SJCRH30 (cell line): ENCODE results near the gene CYB5R4. TPM values are rescaled to one million over a fixed set of nuclear protein-coding genes. Genes with fewer than 3 reads are reported as not detected.

Source experiments
- DNase-seq, 2 experiments: peaks; one replicate each; pipeline ENCODE4 v3.0.0-alpha.2; 2015 to 2020
- H3K27ac ChIP-seq: fragments of 250-450 bp; sonication (Bioruptor Pico); 2 replicates; pipeline ENCODE4 v1.5.1; 2020; ENCODE audit warnings: mild to moderate bottlenecking, moderate library complexity
- H3K27me3 ChIP-seq: fragments of 250-450 bp; sonication (Bioruptor Pico); 2 replicates; pipeline ENCODE4 v1.5.1; 2020; ENCODE audit warnings: mild to moderate bottlenecking, moderate library complexity
- H3K36me3 ChIP-seq: fragments of 250-450 bp; sonication (Bioruptor Pico); 2 replicates; pipeline ENCODE4 v1.5.1; 2020; ENCODE audit warnings: mild to moderate bottlenecking, moderate library complexity
- H3K4me1 ChIP-seq: fragments of 250-450 bp; sonication (Bioruptor Pico); 2 replicates; pipeline ENCODE4 v1.5.1; 2020; ENCODE audit warnings: mild to moderate bottlenecking, moderate library complexity
- H3K4me3 ChIP-seq: fragments of 250-450 bp; sonication (Bioruptor Pico); 2 replicates; pipeline ENCODE4 v1.5.1; 2020; ENCODE audit warnings: mild to moderate bottlenecking, moderate library complexity
- H3K9me3 ChIP-seq: fragments of 250-450 bp; sonication (Bioruptor Pico); replicated peaks from 2 replicates; pipeline ENCODE4 v1.5.1; 2020; ENCODE audit warnings: mild to moderate bottlenecking, moderate library complexity
- total RNA-seq: library from RNA; depleted of rRNA; stranded (reverse); fragments of >200 nt; shearing (Covaris generic); gene quantifications from 2 replicates; pipeline ENCODE4 v1.2.3, GENCODE V29; 2014

CYB5R4 gene
- total RNA-seq, 1 experiment from 2014 or later: 18.9 TPM

DNA sequence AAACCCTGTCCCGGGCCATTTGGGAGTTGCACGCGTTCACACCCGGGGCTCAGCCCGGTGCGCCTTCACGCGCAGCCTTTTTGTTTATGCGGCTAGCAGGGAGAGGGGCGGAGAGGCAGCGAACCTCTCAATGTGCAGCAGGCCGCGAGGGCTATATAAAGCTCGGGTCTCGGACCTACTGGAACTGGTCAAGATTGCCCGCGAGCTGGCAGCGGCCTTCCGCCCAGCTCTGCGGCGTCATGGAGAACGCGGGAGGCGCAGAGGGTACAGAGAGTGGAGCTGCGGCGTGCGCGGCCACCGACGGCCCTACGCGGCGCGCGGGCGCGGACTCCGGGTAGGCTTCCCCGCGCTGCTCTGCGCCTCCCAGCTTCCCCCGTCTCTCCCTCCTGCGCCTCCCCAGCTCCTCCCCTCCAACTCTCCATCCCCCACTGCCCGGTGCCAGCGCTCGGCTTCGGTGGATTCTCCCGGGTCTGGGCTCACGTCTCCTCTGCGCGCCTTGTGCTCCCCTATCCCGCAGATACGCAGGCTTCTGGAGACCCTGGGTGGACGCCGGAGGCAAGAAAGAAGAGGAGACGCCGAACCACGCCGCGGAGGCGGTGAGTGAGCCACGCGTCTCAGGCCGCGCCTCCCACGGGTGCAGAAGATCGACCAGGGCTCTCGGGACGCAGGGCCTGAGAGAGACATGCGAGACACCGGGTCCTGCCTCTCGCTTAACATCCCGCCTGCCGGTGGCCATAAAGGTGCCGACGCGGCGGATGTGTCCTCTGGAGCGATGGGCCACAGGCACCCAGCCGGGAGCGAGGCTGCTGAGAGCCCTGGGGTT is 6.1 kb upstream of the CYB5R4 start, which contains the start of gene RIPPLY2:
TSS of gene RIPPLY2 (plus strand) at position 183 of the 823 bp plus-strand sequence. CDS start at position 240, 57 bp downstream.
- Histone ChIP-seq H3K27ac (no peak within 1 kb of the TSS), H3K27me3 (peaks cover 8% of the 10 kb centered on the region; the same call in 1 of the 2 replicates), H3K4me3 (peak within 1 kb of the TSS; percentile 53), H3K9me3 (no peaks in the 10 kb centered on the region), H3K36me3 (no peaks in the 10 kb centered on the region), H3K4me1 (no peaks in the 10 kb centered on the region)
- peak; percentile 18 to 36 for DNase-seq

DNA sequence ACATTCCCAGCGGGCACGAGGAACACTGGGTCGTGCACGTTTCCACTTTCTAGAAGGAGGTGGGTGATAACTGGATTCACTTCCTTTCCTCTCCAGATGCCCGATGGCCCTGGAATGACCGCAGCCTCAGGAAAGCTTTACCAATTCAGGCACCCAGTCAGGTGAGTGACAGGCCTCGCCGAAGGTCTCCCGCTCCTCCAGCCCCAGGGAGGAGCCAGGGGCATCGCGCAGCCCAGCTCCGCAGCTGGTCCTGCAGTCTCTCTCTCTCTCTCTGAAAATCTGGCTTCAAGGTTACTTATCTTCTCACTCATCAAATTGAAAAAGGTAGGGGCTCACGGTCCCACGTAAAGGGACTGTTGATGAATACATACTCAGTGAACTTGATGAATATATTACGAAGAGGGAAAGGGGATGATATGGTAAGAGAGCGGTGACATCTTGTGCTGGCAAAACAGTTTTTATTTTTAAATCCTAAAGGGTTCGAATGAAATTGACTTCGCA is 5.4 kb upstream of the CYB5R4 start:
- Histone ChIP-seq H3K27me3 (peaks cover 8% of the 10 kb centered on the region; the same call in 1 of the 2 replicates), H3K4me1 (no peaks in the 10 kb centered on the region), H3K4me3 (peak overlapping the region; percentile 53), H3K27ac (no peak overlapping the region), H3K36me3 (no peaks in the 10 kb centered on the region), H3K9me3 (no peaks in the 10 kb centered on the region)
- DNase-seq: no peak

DNA sequence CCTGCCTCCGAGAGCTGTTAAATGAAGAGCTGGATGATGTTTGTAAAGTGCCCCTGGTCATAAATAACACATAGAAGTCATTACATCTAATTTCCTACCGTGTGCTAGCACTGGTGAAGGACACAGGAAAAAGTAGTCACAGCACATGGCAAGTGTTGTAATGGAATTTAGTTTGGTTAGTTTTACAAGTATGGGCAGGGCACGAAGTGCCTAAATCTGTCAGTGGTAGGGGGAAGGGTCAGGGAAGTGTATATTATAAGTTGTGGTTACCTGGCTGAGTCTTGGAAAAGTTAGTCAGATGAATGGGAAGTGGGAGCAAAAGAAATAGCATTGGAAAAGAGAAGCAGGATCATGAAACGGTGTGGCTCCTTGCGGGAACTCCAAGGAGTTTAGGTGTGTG is 4.7 kb upstream of the CYB5R4 start:
- no peak overlapping the region for H3K27ac ChIP-seq

DNA sequence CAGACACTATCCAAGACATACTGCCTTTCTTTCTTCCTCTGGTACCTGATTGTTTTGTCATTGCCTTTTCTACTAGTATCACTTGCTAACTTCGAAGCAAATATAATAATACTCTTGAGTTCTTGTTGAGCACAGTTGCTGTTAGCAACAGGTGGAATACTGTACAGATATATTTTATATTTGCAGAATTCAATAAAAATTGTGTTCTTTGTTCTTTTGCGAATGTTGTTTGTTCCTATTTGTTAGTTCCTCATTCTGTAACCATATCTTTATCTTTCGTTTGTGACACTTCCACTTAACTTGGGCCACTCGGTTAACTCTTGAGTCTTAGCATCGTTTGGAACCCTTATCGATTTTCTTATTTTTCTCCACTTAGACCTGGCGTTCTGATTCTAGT is 868 bp downstream of the CYB5R4 start:
- peaks cover under 1% of the 10 kb centered on the region; the same call in 1 of the 2 replicates for H3K36me3 ChIP-seq

More for the DNA sequence above, 4.7 kb upstream of the CYB5R4 start:
- no peaks in the 10 kb centered on the region for H3K36me3 ChIP-seq
- peaks cover 8% of the 10 kb centered on the region; the same call in 1 of the 2 replicates for H3K27me3 ChIP-seq
- no peak overlapping the region for H3K4me3 ChIP-seq
- H3K9me3 ChIP-seq: no peaks in the 10 kb centered on the region
- DNase-seq: no peak
- no peaks in the 10 kb centered on the region for H3K4me1 ChIP-seq

DNA sequence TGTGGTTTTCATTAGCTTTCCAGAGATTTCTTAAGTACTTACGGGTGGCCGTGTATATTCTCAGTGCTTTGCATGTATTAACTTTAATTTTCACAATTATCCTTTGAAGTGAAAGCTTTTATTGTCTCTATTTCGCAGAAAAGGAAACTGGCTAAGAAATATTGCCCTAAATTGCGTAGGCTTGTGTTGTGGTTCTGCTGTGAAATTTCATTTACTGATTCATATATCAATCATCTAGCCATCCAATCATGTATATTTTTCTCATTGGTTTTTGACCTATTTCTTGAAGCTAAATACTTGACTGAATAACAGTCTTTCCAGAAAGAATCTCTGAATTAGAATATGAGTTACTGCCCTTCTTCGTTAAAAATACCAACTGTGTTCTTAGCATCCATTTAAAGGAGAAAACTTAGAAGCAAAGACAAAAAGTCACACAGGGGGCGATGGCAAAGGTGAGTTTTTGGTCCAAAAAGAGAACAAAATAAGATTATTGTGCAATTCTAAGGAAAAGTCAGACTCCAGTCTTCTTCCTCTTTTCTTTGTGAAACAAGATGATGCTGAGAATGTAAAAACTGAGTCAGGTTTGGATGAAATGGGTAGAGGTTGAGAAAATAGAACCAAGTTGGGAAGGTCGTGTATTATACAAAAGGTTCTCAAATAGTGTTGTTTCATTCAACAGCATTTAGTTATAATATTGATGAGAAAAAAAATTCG is 1.4 kb downstream of the CYB5R4 start:
- H3K4me1 ChIP-seq: peaks cover 3% of the 10 kb centered on the region; the same call in 1 of the 2 replicates
- H3K27ac ChIP-seq: no peak overlapping the region
- no peak for DNase-seq
- no peaks in the 10 kb centered on the region for H3K27me3 ChIP-seq
- peaks cover 3% of the 10 kb centered on the region; the same call in 1 of the 2 replicates for H3K36me3 ChIP-seq
- H3K9me3 ChIP-seq: no peaks in the 10 kb centered on the region
- H3K4me3 ChIP-seq: no peak overlapping the region; the same call in 1 of the 2 replicates

More for the DNA sequence above, 868 bp downstream of the CYB5R4 start:
- no peak for DNase-seq
- Histone ChIP-seq H3K4me3 (peak overlapping the region; percentile 94), H3K4me1 (no peaks in the 10 kb centered on the region; the same call in 1 of the 2 replicates), H3K9me3 (no peaks in the 10 kb centered on the region), H3K27ac (no peak overlapping the region), H3K27me3 (no peaks in the 10 kb centered on the region)

DNA sequence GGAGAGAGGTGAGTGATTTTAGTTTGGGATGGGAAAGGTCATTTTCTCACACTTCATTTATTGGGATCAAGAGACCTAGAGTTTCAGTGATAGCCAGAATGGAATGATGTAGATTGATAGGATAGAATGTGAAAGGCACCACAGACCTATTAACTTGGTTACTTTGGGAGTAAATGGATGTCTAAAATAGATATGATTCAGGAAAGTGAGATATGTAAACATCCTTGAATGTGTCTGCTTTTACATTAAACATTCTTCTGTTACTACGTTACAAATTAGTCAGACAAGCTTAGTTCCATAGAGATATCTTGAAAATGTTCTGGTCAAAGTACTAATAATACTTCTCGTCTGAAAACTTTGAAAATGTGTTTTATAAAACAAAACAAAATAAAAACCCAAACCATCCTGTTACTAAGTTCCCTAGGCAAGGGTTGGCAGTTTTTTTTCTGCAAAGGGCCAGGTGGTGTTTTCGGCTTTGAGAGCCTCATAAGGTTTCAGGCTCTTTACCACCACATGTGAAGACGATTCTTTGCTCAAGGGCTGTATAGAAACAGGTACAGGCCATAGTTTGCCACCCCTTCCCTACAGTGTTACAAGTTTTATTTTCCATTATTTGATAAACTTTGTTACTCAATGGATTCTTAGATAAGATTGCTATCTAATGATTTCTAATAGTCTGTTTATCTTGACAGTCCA is 3.4 kb downstream of the CYB5R4 start:
- peaks cover 12% of the 10 kb centered on the region for H3K36me3 ChIP-seq
- H3K27ac ChIP-seq: no peak overlapping the region
- H3K4me1 ChIP-seq: peaks cover 3% of the 10 kb centered on the region; the same call in 1 of the 2 replicates
- DNase-seq: no peak
- H3K4me3 ChIP-seq: no peak overlapping the region
- no peaks in the 10 kb centered on the region for H3K27me3 ChIP-seq
- 0 out of 2 replicates have a peak, but pooled peaks cover 3% of the 10 kb centered on the region for H3K9me3 ChIP-seq

DNA sequence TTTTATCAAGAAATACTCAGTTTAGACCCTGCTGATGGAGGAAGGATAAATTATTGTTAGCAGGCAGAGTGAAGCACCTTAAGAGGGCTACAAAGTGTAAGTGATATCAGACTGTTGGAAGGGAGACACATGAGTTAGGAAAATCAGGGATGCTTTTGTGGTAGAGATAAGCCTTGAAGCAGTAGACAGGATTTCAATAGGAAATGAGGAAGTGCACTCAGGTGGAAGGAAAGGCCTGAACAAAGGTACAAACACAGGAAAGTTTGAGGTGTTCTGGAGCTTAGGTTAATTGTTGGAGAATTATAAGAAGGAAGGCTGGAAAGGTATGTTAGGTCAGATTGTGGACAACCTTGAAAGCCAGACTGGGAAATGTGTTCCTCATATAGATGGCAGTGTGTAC is 7.6 kb downstream of the CYB5R4 start:
- Histone ChIP-seq H3K36me3 (peaks cover 12% of the 10 kb centered on the region), H3K4me3 (no peak overlapping the region), H3K27ac (no peak overlapping the region), H3K27me3 (no peaks in the 10 kb centered on the region), H3K4me1 (0 out of 2 replicates have a peak, but pooled peaks cover 3% of the 10 kb centered on the region), H3K9me3 (0 out of 2 replicates have a peak, but pooled peaks cover 3% of the 10 kb centered on the region)
- DNase-seq: no peak

DNA sequence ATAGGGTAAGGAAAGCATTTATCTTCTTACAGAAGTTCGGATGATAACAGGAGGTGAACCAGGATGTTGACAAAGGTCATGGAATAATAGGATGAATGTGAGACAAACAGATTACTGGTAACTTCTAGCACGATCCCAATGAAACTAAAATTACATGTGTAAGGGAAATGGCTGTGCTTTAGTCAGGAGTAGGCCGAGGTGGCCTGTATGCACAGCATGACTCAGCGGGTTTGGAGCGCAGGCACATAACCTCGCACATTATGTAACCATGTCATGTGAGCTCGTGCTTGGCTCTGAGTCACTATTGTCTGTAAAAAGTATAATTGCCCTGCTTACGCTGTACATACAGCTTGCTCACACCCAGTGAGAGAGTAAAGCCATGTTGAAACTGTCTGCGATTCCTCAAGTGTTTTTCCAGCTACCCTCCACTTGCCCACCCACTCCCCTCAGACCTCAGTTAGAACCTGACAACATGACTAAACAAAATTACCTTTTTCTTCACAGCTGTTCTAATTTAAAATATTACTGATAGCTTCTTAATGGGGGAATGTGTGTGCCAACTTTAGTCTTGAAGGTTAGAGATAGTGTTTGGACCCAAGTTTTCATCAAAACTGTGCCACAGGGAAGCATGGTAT is 8.2 kb downstream of the CYB5R4 start:
- Histone ChIP-seq H3K27me3 (no peaks in the 10 kb centered on the region), H3K4me3 (no peak overlapping the region), H3K4me1 (0 out of 2 replicates have a peak, but pooled peaks cover 3% of the 10 kb centered on the region), H3K36me3 (peaks cover 12% of the 10 kb centered on the region), H3K27ac (no peak overlapping the region), H3K9me3 (0 out of 2 replicates have a peak, but pooled peaks cover 3% of the 10 kb centered on the region)
- DNase-seq: peak; percentile 23 to 46

DNA sequence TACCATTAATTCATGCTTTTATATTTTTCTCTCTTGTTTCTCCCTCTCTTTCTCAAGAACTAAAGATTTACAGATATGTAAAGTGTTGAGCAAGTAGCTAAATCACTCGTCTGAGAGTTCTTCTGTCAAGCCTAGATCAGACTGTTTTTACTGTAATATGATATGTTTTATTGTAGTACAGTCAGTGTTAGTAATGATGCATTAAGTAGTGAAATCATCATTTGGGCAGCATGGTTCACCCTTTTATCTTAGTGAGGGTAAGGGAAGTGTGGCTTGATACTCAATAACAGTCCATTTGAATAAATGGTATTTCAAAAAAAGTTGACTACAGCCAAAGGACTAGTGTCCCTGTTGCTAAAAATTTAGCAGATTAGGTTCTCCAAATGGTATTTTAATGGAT is 9.2 kb downstream of the CYB5R4 start:
- H3K4me1 ChIP-seq: 0 out of 2 replicates have a peak, but pooled peaks cover 3% of the 10 kb centered on the region
- H3K4me3 ChIP-seq: no peak overlapping the region
- no peaks in the 10 kb centered on the region for H3K27me3 ChIP-seq
- no peak overlapping the region for H3K27ac ChIP-seq
- DNase-seq: no peak
- peaks cover 12% of the 10 kb centered on the region for H3K36me3 ChIP-seq
- 0 out of 2 replicates have a peak, but pooled peaks cover 3% of the 10 kb centered on the region for H3K9me3 ChIP-seq

DNA sequence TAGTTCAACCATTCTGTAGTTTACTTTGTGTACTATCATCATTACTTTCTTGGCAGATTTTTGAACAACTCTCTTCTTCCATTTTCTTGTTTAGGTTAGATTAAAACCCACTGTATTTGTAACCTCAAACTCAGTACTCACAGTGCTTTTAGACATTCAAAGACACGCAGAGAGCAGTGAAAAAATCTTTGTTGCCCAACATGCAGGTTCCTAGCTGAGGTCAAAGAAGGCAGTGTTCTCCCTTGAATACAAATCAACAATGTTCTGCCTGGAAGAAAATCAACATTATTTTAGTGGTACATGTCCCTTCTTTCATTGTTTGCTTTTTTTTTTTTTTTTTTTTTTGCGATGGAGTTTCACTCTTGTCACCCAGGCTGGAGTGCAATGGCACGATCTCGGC is 11.2 kb downstream of the CYB5R4 start:
- Histone ChIP-seq H3K27me3 (no peaks in the 10 kb centered on the region), H3K4me1 (0 out of 2 replicates have a peak, but pooled peaks cover 1% of the 10 kb centered on the region), H3K36me3 (peaks cover 10% of the 10 kb centered on the region), H3K4me3 (no peak overlapping the region), H3K27ac (no peak overlapping the region), H3K9me3 (0 out of 2 replicates have a peak, but pooled peaks cover 3% of the 10 kb centered on the region)
- DNase-seq: no peak

DNA sequence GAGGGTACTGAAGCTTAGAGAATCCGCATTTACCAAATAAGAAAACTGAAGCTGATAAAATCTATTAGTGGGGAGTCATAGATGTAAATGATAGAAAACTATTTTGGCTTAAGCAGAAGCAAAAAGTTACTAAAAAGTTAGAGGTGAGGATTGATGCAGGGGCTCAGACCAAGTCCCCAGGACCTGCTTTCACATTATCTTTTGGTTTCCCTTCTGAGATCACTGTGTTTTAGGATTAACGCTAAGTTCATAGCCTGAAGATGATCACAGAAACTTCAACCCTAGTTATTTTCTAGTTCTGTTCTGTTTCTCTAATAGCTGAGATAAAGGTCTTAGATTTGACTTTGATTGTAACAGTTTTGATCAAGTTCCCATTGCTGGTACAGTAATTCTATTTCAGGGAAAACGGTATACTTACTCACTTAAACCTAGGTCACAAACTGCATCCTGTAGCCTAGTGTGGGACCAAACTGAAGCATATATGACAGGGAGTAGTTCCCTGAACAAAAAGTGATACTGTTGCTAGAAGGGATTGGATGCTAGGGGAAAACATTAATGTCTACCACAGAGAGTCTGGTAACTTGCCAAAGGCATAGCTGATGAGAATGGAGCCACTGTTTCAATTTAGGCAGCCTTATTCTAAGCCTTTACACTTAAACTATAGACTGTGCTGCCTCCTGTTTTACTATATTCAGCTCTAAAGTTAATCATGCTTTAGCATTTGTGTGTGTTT is 13.1 kb downstream of the CYB5R4 start:
- H3K27me3 ChIP-seq: no peaks in the 10 kb centered on the region
- DNase-seq: peak in 1 of 2 experiments; percentile 22
- no peak overlapping the region for H3K27ac ChIP-seq
- H3K4me1 ChIP-seq: no peaks in the 10 kb centered on the region
- no peaks in the 10 kb centered on the region for H3K36me3 ChIP-seq
- H3K9me3 ChIP-seq: 0 out of 2 replicates have a peak, but pooled peaks cover 3% of the 10 kb centered on the region
- H3K4me3 ChIP-seq: no peak overlapping the region

DNA sequence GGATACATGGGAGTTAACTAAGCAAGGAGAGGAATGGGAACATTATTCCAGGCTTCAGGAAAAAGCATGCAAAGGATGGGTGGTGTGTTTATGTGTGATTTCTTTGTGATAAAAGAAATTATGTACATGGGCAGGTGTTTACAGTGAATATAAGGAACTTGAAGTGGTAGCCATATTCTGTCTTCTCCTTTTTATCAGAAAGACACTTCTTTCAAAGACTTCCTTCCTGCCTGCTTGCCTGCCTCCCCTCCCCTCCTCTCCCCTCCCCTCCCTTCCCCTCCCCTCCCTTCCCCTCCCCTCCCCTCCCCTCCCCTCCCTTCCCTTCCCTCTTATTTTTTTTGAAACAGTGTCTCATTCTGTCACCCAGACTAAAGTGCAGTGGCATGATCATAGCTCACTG is 14.4 kb downstream of the CYB5R4 start:
- Histone ChIP-seq H3K4me3 (no peak overlapping the region), H3K9me3 (no peaks in the 10 kb centered on the region), H3K36me3 (no peaks in the 10 kb centered on the region), H3K27me3 (no peaks in the 10 kb centered on the region), H3K27ac (no peak overlapping the region), H3K4me1 (no peaks in the 10 kb centered on the region)
- no peak for DNase-seq

DNA sequence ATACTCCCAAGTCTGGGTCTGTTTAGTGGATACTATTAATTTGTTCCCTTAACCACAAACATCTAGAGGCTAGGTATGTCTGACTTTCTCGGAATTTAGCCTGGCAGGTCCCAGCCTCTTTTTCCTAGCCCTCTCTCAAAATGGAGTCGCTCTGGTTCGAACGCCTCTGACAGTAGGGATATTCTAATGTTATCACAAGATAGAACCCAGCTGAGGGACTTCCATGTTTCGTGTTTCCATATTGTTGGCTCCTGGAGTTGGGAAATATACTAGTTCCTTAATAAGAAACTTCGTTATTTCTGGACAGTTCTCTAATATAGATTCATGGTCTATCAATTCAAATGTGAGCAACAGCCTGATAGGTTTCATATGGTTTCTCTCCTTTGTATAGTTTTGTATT is 16.4 kb downstream of the CYB5R4 start:
- no peak overlapping the region for H3K4me3 ChIP-seq
- DNase-seq: no peak
- H3K27me3 ChIP-seq: no peaks in the 10 kb centered on the region
- no peaks in the 10 kb centered on the region for H3K4me1 ChIP-seq
- H3K27ac ChIP-seq: no peak overlapping the region
- H3K9me3 ChIP-seq: no peaks in the 10 kb centered on the region
- H3K36me3 ChIP-seq: no peaks in the 10 kb centered on the region
